Globus pallidus (tissue), 1 donor: ENCODE results near the gene BTN3A1.

ENCODE experiments used
- DNase-seq: peaks from one replicate; pipeline ENCODE4 v3.0.0-alpha.2; 2015; ENCODE audit warnings: low spot score

The BTN3A1 gene

GRCh38 chr6:26379740-26380139, 22.3 kb upstream of the BTN3A1 start:
- no peak for DNase-seq

- no peak for DNase-seq
Measured at GRCh38 chr6:26380256-26380655, 21.8 kb upstream of the BTN3A1 start.

DNA sequence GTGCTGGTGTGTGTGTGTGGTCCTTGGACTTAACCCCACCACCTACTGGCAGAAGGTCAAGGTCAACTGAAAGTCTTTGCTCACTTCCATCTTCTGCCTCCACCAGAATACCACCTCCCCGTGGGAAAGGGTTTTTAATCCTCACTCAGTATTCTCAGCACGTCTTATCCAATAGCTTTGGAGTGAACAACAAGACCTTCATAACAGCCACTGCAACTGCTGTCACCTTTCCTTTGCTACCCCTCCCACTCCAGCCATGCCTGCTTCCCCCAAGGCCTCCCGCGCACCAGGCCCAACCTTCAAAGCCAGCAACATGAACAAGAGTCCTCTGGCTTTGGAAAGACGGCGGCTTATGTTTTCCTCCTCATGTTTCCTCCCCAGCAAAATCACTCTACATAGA, 20.0 kb upstream of the BTN3A1 start:
- no peak for DNase-seq

DNA sequence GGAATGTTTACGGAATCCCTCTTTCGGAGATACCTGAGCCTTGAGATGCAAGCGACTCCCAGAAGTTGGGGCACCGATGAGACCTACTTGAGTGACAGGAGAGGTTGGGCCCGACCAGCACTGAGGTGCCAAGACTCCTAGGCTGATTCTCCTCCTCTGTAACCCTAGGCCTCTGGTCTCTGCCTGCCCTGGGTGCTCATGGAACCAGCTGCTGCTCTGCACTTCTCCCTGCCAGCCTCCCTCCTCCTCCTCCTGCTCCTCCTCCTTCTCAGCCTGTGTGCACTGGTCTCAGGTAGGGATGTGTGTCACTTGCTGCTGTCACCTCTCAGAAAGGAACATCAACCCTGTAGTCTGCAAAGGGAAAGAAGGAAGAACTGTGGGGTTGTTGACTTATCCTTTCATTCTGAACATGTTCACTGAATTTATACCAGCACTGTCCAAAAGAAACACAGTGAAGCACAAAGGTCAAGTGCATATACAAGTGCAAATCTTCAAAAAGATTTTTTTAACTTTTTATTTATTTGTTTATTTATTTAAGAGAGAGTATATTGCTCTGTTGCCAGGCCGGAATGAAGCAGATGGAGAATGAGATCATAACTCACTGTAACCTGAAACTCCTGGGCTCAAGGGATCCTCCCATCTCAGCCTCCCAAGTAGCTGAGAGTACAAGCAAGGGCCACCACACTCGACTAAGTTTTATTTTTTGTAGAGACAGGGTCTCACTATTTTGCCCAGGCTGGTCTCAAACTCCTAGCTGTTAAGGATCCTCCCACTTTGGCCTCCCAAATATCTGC, 18.3 kb upstream of the BTN3A1 start:
- DNase-seq = no peak

DNA sequence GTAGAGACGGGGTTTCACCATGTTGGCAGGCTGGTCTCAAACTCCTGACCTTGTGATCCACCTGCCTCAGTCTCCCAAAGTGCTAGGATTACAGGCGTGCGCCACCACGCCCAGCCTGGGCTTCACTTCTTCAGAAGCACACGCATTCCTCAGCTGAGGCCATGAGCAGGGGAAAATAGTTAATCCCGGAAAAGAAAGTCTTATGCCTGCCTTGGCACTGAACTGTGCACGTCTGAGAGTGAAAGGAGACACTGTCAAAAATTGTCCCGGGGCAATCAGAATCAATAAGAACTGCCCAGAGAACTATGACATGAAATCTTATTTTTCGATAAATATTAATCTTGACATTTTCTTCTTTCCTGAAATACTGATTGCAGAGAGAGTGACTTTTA, 16.3 kb upstream of the BTN3A1 start:
- DNase-seq = no peak

DNA sequence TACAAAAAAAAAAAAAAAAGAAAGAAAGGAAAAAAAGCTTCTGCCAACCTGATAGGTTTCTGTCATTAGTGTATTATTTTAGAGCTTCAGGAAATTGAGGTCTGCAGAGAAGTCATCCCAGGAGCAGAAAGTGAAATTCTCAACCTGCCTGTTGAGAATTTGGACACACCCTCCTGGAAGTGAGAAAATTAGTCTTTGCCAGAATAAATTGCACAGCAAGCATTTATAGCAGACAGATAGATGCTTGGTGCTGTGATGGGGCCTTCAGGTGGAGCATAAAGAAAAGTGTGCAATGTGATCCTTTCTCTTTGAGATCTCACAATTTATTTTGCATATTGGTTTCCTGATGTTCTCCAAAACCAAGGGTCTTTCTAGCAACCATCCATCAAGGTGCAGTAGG, 14.5 kb upstream of the BTN3A1 start:
- DNase-seq = no peak

DNA sequence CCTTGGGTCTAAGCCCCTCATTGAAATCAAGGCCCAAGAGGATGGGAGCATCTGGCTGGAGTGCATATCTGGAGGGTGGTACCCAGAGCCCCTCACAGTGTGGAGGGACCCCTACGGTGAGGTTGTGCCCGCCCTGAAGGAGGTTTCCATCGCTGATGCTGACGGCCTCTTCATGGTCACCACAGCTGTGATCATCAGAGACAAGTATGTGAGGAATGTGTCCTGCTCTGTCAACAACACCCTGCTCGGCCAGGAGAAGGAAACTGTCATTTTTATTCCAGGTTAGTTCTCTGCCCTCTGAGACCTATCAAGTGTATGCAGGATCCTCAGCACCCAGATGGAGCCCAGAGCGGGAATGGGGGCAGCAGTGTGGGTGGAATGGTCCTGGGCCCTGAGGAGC, 14.1 kb upstream of the BTN3A1 start:
- DNase-seq = no peak

GRCh38 chr6:26388441-26388840, 13.6 kb upstream of the BTN3A1 start:
- DNase-seq = no peak

GRCh38 chr6:26389349-26389894, 12.7 kb upstream of the BTN3A1 start:
- DNase-seq = no peak

DNA sequence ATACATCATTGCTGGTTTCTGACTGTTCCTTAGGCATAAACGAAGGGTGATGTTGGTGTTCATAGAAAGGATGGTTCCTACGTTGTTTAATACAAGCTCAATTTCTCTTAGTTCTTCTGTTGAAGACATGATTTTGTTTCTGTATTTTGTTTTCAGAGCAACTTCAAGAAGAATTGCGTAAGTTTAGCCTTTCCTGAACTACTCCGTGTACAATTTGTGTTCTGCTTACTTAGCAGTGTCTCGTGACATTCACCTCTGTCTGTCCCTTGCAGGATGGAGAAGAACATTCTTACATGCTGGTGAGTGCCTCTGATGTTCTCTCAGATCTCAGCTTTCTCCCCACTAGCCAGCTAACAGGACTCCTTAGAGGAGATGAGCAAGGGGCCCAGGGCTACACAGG, 11.5 kb upstream of the BTN3A1 start:
- no peak for DNase-seq

DNA sequence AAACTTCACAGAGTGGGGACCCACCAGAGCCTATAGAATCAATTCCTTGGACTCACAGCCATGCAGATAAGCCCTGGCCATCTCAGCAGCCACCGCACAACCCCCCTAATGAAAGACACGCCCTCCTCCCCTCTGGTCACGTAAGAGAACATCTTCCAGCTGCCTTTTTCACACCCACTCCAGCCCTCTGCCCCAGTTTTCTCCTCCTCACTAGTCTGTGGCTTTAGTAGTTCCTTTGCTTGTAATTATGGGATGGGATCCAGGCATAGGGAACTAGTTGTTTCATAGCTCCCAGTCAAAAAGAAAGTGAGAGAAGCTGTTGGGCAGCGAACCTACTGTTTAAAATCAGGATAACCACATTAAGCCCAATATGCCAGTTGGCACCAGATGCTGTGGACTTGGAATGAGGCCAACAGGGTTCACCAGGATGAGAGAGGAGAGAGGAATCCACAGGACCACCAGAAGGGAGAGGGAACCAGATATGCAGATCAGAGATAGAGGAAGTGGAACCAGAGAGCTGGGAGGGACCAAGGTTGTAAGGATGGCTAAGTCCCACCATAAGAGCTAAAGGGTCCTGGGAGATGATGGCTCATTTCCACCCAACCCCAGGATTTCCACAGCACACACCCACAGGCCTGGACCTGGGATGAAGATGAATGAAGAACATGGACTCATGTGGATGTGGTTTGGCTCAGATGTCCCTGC, 9.0 kb upstream of the BTN3A1 start:
- no peak for DNase-seq

DNA sequence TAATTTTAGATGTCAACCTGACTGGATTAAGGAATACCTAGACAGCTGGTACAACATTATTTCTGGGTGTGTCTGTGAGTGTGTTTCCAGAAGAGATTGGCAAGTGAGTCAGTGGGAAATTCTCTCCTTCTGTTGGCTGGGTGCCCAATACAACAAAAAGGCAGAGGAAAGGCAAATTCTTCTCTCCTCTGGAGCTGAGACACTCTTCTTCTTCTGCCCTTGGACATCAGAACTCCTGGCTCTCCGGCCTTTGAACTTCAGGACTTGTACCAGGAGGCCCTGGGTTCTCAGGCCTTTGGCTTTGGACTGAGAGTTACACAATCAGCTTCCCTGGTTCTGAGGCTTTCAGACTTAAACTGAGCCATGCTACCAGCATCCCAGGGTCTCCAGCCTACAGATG, 7.8 kb upstream of the BTN3A1 start:
- DNase-seq = no peak

GRCh38 chr6:26398555-26398954, 3.5 kb upstream of the BTN3A1 start:
- no peak for DNase-seq

GRCh38 chr6:26400626-26401025, 1.4 kb upstream of the BTN3A1 start:
- DNase-seq = no peak

GRCh38 chr6:26401389-26401986, 587 bp upstream of the BTN3A1 start:
- no peak for DNase-seq

- DNase-seq = no peak
Measured at GRCh38 chr6:26403893-26404292, 1.8 kb downstream of the BTN3A1 start.

GRCh38 chr6:26404546-26404945, 2.5 kb downstream of the BTN3A1 start:
- no peak for DNase-seq

- DNase-seq = no peak
Measured at GRCh38 chr6:26408828-26409730, 7.0 kb downstream of the BTN3A1 start.

- no peak for DNase-seq
Measured at GRCh38 chr6:26411751-26412150, 9.7 kb downstream of the BTN3A1 start.

- DNase-seq = no peak
Measured at GRCh38 chr6:26412228-26412627, 10.2 kb downstream of the BTN3A1 start.

DNA sequence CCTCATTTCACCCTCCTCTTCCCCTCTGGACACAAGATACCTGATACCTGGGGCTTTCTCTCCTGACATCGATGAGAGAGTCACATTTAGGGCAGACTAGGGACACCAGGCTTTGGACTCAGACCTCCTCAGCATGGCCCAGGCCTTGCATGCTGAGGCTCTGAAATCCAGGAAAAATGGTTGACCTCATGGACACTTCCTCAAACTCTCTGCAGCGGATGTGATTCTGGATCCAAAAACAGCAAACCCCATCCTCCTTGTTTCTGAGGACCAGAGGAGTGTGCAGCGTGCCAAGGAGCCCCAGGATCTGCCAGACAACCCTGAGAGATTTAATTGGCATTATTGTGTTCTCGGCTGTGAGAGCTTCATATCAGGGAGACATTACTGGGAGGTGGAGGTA, 10.9 kb downstream of the BTN3A1 start:
- DNase-seq = no peak

GRCh38 chr6:26414281-26414680, 12.2 kb downstream of the BTN3A1 start:
- DNase-seq = no peak
